Stimulated activated CD8-positive, alpha-beta memory T cell treated with anti-CD3 and anti-CD28 coated beads, Interleukin-7, amount 100 ng/mL, for 48 hours (primary cell): Measurements from ENCODE around the gene RALGDS.
A peak's percentile ranks its signal among the peaks of the same experiment; 100 is the strongest.

Experiments used
- DNase-seq, 2 donors: peaks; one replicate each; pipeline ENCODE4 v3.0.0-alpha.2; 2020; ENCODE audit warnings: low read depth in 1 of 2; ENCODE audit errors: extremely low read depth in 1 of 2

The RALGDS gene

DNA sequence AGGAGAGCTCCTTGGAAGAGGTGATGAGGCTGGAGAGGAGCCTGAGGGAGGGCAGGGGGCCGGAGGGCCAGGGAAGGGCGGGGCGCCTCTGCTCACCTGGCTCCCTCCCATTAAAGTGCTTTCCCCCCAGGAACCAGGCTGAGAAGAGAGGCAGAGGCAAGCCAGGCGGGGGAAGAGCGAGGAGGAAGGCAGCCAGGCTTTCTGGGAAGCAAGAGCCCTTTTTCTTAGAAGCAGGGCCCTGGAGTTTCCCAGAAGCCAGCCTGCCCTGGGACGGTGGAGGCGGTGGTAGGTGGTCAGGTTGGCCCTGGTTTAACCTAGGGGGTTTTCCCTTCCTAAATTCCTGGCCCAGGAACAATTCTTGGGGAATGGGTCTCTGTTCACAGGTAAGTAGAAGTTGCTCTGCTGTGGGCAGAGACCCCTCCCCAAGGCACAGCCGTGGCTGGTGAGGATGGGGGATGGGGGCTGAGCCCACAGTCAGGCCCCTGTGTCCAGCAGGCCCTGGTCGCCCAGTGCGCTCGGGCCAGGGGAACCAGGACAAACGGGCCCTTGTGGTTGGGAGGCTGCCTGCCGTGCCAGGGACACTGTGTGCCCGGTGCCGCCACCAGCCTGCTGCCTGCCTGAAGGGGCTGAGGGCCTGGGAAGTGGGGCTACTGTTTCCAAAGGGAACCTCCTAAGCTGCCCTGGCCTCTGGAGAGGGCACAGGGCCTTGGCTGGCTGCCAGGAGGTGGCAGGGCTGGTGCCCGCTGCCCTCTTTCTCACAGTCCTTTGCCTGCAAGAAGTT lies 16.6 kb upstream of the RALGDS start:
- no peak for DNase-seq

DNA sequence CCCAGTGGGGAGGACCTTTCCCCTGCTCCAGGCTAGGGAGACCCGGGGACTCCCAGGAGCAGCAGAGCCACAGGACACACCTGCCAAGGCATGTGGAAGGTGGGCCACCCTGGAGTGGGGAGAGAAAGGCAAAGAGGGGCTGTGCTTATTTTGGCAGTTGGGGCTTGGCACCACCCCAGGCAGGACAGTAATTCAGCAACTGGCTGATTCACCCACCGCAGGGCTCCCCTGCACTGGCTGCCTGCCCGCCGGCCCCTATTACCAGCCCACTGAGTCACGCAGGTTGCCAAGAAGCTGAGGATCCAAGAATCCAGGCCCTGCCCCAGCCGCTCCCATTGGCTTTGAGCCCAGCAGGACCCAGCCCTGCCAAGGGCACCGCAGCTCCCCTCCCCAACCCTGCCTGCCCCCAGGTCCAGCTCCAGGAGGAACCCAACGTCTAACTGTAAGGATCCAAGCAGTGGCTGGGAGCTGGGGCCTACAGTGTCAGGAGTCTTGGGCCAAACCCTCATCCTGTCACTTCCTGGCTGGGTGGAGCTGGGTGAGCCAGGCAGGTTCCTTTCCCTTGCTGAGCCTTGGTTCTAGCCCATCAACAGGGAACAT lies 14.2 kb upstream of the RALGDS start:
- DNase-seq, result peak in 1 of 2 donors; percentile 79

DNA sequence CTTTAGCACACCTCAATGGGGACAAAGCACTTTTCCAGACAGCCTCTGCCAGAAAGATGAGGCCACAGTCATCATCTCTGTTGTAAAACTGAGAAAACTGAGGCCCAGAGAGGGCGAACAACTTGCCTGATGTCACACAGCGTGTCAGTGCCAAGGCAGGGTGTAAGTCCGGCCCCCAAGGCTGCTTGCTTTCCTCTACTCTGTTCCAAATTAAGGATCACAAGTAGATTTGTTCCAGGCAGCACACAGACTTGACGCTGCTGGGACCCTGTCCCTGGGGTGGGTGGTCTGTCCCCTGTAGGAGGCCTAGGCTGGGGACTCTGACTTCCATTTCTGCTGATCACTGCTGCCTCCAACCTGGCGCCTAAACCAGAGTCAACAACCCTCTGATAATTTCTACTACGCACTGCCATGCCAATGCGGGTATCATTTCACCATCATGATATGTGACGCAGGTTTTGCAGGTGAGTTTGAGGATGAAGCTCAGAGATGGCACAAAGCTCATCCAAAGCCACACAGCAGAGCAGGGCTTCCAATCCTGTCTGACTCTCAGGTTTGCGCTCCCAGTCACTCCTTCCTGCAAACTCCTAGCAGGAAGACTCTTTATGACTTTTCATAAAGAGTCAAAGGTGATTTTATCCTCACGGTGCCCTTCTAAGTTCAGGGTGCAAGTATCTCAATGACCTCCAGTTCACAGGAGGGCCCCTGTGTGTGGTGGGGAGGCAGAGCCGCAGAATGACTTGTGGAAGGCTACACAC lies 13.5 kb upstream of the RALGDS start:
- no peak for DNase-seq

DNA sequence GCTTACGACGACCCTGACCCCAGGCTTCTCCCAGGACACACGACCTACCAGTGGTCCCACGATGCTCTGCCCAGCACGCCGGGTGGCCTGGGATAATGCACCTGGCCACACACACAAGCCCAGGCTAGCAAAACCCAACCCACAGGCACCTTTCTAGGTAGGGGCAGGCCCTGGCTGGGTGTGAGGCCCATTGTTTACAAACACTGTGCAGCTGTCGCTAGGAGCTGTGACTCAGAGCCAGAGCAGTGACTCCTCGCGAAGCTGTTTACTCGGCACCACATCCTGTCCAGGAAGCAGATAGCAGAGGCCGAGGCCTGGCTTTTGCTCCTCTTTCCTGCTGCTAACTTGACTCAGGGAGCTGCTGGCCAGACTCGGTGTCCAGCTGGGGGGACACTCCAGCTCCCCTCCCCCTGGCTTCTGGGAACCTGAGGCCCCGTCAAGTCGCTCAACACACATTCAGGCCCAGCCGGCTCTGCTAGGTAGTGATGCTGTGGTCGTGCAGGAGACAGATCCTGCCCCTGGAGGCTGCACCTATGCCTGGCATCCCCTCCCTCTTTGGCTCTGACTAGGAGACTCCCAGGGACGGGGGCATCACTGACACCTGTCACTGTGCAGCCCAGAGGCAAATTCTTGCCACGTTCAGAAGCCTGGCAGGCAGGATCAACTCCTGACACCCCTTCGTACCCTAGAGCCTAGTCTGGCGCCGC lies 12.8 kb upstream of the RALGDS start:
- DNase-seq, result peak in 1 of 2 donors; percentile 87

DNA sequence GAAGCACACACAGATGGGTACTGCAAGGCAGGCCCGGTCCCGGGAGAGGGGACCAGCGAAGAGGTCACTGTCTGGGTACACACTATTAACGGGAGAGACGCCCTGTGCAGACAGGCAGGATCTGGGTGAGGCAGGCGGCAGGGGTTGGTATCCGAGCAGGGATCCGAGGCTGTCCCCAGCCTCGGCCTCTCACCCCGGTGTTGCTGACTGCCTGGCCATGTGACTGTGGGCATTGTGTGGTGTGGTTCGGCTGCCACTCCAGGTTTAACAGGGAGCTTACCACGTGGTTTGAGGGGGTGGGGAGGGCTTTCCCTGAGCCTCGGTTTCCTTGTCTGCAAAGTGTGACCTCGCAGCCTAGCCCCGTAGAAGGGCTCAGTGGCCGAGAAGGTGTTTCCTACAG lies 11.1 kb upstream of the RALGDS start:
- no peak for DNase-seq

DNA sequence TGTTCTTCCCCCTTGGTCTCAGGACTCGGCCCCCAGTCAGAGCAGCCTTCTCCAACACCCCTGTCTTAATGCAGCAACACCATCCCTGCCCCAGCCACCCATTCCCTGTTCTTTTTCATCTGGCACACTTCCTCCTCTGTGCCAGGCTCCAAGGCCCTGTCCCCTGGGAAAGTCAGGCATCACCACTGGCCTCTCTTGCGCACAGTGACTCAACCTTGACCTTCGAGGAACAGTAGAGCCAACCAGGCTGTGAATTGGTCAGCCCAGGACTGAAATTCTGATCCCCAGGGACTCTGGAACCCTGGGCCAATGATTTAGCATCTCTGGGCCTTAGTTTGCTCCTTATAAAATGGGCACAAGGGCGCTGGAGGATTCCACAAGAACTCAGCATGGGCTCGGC lies 10.5 kb upstream of the RALGDS start:
- no peak for DNase-seq

DNA sequence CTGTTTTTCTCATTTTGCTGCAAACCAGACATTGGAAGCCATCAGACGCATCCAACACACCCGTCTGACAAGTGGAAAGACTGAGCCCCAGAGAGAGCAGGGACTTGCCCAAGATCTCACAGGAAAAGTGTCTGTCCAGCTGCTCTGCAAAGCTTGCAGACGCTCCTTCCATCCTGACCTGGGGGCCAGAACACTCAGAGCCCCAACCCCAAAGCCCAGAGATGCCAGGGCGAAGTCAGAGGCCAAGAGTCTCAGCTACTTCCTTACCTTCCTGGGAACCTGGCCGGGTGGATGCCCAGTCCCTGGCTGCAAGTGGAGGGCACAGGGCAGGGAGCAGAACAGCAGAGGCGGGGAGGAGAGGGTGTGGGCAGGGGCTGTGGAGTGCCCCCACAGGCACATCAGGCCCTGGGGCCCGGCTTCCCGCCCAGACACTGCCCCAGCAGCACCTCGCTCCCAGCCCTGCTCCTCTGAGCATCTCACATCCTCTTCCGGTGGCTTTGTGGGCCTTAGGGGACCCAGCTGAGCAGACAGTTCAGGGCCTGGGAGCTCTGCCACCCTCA lies 9.7 kb upstream of the RALGDS start:
- DNase-seq, result no peak

DNA sequence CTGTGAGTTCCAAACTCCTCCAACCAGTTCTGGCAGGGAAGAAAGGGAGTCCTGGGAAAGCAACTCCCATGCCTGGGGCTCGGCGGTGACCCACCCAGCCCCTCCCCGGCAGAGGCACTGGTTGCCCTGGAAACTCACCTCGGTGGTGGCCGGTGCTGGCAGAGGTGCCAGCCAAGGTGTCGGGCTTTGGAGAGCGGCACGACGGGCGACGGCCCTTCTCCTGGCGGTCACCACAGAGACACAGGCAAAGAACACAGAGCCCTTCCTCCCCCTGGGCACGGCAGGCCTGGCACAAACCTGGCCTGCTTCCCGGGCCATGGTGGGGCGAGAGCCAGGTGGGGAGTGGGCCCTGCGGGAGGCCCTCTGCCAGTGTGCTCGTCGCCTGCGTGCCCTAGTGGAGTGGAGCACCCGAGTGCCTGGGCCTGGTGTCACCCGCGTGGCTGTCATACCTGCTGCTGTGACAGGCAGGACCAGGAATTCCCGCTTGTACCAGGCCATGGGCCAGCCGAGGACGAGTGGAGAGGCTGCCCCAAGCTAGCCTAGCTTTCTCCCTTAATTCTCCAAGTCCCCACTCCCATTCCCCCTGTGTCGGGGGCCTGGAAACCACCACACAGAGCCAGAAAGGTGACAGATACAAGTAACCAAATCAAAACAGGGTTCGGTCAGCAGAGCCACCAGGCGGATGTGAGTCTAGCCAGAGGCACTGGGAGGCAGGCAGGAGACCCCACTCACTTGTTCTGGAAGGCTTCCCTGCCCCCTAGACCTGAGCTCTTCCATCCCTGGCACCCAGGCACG lies 8.2 kb upstream of the RALGDS start:
- DNase-seq, result no peak

DNA sequence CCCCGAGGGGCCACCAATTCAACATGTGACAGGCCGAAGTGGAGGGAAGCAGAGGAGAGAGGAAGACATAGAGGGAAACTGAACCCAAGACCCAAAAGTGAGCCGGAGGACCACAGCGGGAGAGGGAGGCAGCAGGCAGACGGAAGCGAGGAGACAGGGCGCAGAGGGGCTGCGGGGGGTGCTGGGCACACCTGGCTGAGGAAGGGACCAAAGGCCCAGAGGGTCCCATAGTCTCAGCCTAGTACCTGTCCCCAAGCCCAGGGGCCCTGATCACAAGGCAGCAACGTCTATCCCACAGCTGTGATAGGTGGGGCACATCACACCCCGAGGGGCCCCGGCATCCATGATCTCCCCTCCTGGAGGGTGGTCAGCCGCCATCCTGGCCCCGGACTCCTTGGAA lies 7.1 kb upstream of the RALGDS start:
- DNase-seq, result no peak

DNA sequence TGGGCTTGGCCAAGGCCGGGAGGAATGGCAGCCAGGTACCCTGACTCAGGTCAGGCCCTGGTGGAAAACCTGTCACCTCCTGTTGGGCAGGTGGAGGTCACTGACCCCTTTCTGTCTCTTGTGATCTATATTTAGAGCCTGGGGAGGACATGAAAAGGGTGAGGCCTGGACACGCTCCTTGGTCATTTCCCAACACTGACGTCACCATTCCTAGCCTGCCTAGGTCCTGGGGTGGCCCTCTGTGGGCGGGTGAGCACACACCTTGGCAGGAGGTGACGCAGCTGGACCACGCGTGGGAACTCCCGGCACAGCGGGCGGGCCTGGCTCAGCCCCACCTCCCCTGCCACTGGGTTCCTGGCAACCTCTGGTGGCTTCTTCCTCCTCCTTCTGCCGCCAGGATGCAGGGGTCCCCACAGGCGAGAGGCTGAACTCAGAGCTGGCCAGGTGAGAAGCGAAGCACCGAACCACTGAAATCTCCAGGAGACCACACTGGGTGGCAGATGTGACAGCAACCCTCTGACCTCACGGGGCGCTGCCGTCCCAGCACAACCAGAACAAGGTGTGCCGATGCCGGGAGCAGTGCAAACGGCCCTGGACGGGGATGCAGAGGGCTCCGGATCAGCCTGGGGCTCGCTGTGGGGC lies 6.4 kb upstream of the RALGDS start:
- no peak for DNase-seq

DNA sequence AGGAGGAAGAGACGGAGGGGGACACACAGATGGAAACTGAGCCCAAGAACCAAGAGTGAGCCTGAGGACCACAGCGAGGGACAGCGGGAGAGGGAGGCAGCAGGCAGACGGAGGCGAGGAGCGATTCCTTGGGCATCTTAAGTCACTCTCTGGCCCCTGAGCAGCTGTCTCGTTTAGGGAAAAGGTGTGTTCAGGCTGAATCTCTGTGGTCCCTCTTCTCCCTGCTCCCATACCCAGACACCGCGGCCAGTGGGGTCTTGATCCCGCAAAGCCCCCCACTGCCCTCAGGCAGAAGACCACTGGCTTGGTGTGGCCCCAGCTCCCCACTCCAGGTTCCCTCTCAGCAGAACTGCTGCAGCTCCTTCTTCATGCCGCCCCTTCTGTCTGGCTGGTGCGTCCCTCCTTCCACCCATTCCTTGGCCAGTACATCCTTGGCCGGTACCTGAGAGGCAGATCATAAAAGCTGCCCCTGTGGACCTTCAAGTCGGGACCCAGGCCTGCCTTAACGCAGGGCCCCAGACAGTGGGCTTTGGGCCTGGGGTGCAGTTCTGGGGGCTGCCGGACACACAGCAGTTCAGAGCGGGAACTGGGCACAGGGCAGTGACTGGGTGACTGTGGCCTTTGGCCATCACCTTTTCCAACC lies 5.8 kb upstream of the RALGDS start:
- no peak for DNase-seq

DNA sequence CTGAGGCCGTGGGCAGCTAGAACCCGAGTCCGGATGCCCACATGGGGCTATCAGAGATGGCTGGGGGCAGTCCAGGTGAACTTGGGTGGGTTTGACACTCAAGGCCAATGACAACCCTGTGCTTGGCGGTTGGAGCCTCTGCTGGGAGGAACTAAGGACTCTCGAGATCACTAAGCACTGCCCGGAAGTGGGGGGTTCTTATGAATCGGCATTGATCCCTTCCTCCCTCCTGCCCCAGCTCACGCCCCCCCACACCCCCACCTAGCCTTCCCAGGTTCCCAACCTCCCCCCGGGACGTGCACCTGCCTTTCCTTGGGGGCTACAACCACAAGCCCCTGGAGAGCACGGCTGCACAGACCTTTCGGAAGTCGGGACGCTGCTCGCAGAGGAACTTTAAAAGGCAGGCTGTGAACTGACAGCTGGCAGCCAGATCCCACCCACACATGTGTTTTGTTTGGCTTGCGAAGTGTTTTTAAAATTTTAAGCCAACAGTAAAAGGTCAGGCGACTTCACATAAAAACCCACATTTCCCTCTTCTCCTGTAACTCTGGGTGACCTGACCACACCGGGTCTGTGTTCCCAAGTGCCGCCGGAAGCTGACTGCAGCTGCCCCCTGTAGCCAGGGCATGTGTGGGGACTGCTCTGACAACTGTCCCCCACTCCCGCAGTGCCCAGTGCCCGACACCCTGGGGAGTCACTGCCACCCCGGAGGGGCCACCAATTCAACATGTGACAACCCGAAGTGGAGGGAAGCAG lies 5.1 kb upstream of the RALGDS start:
- no peak for DNase-seq

DNA sequence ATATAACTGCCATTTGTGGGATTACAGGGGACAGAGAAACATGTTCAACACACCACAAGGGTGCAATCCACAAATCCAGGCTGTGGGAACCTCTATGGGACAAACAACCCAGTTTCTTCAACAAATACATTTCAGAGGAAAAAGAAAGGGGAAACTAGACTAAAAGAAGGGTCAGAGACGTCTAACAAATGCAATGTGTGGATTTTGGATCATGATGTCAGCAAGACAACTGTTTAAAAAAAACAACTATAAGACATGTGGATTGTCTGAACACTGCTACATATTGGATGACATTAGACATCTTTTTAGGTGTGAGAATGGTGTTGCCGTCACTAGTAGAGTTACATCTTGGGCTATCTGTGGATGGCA lies 3.9 kb upstream of the RALGDS start:
- no peak for DNase-seq

DNA sequence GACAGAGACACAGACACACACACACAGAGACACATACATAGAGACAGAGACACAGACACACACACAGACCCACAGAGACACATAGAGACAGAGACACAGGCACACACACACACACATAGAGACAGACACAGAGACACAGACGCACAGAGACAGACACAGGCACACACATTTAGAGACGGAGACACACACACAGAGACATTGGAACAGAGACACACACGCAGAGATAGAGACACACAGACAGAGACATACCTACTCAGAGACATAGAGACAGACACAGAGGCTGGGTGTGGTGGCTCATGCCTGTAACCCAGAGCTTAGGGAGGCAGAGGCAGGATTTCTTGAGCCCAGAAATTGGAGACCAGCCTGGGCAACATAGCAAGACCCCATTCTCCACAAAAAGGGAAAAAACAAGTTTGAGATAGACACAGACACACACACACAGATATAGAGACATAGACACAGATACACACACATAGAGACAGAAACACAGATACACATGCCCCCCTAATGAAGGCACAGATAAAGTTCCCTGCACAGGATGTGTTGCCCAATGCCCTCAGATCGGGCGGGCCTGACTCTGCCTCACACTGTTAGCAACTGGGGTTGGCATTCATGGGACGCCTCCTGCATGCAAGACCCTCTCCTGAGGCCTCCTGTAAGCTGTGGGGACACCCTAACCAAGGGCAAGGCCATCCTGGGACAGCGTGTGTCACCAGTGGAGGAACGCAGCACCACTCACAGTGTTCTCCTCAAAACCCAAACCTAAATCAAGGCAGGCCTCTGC lies 3.3 kb upstream of the RALGDS start:
- no peak for DNase-seq

DNA sequence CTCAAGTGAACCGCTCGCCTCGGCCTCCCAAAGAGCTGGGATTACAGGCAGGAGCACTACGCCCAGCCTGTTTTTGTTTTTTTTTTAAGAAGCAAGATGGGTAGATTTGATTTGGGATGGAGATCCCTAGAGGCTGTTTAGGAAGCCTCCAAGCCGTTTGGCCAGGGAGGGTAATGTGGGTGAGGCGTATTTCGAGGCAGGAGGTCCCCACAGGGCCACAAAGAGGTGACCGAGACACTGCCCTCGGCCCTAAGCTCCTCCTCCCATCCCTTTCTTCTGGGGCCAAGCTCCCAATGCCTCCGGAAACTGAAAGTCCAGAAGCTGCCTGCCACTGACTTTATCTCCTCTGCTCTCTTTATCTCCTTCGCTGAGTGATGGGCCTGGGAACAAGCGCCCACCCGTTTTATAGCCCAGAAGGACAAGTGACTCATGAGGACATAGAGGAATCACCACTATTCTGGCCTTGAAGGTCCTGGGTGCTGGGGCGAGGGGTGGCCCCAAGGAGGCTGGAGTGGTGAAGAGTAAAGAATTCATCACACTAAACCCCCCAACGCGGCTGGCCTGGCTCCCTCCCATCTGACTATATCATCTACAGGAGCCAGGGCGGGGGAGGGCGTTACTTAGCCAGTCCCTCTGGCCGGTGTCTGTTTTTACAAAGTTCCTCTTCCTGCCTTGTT lies 2.0 kb upstream of the RALGDS start:
- DNase-seq, result no peak

DNA sequence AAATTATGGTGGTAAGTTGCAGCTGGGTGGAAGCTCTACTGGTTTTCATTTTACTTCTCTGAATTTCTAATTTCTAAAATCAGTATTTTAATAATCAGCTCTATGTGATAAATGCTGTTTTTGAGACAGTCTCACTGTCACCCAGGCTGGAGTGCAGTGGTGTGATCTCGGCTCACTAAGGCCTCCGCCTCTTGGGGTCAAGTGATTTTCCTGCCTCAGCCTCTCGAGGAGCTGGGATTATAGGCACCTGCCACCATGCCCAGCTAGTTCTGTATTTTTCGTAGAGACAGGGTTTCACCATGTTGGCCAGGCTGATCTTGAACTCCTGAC lies 1.5 kb upstream of the RALGDS start:
- no peak for DNase-seq

DNA sequence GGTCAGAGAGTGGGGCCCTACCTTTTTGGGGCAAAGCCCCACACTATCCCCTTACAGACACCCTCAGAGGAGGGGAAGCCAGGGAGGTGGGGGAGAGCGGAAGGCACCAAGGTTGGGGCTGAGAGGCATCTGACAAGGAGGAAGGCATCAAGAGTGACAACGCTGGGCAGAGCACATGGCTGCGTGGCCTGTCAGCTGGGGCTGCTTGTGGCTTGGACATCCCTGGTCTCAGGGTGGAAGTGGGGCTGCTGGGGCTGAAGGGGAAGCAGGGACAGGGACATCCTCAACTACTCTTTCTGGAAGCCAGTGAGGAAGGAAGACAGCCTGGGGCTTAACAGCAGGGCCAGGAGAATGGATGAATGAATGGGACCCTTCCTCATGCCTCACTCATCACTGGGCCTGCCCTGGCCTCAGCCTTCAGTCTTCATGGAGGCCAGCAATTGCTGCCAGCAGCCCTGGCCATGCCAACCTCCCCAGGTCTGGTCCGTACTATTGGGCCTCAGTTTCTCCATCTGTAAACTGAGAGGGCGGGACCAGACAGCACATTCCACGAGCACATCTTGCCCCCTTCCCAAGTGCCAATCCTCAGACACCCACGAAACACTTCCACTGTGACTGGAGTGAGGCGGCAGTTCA lies 993 bp upstream of the RALGDS start:
- DNase-seq, result no peak
